ENCODE measurements around the gene AOAH. TPM values are rescaled to one million over a fixed set of nuclear protein-coding genes. Genes with fewer than 3 reads are reported as not detected.
A peak's percentile ranks its signal among the peaks of the same experiment; 100 is the strongest.

Gene AOAH
- total RNA-seq, 1 donor from 2014 or later: 14.0 TPM

GRCh38 chr7:36749282-36749960, 25.1 kb upstream of the AOAH start:
- Mint-ChIP-seq H3K4me1 (ENCODE audit: low read depth) (peaks cover 19% of the 10 kb centered on the region), H3K27ac (no peak overlapping the region), H3K36me3 (ENCODE audit: low read depth) (no peaks in the 10 kb centered on the region), H3K9me3 (no peaks in the 10 kb centered on the region), H3K27me3 (ENCODE audit: insufficient read depth) (peaks cover 14% of the 10 kb centered on the region), H3K4me3 (no peak overlapping the region)
- intact Hi-C loops (cut with micrococcal nuclease): no loop called here
- DNase-seq (ENCODE audit: low spot score): no peak

GRCh38 chr7:36748017-36748487, 23.8 kb upstream of the AOAH start:
- Mint-ChIP-seq H3K4me3 (no peak overlapping the region), H3K9me3 (peaks cover 8% of the 10 kb centered on the region), H3K36me3 (ENCODE audit: low read depth) (peaks cover 4% of the 10 kb centered on the region), H3K27me3 (ENCODE audit: insufficient read depth) (peaks cover 13% of the 10 kb centered on the region), H3K27ac (no peak overlapping the region), H3K4me1 (ENCODE audit: low read depth) (peaks cover 21% of the 10 kb centered on the region)
- intact Hi-C loops (cut with micrococcal nuclease): no loop called here
- no peak for DNase-seq (ENCODE audit: low spot score)

- Mint-ChIP-seq H3K27ac (no peak overlapping the region), H3K4me1 (ENCODE audit: low read depth) (peaks cover 27% of the 10 kb centered on the region), H3K27me3 (ENCODE audit: insufficient read depth) (peaks cover 18% of the 10 kb centered on the region), H3K4me3 (no peak overlapping the region), H3K9me3 (peaks cover 8% of the 10 kb centered on the region), H3K36me3 (ENCODE audit: low read depth) (peaks cover 4% of the 10 kb centered on the region)
- intact Hi-C loops (cut with micrococcal nuclease): no loop called here
- no peak for DNase-seq (ENCODE audit: low spot score)
Measured at GRCh38 chr7:36747280-36748016, 23.2 kb upstream of the AOAH start.

GRCh38 chr7:36746347-36746746, 22.1 kb upstream of the AOAH start:
- peaks cover 4% of the 10 kb centered on the region for H3K36me3 Mint-ChIP-seq (ENCODE audit: low read depth)
- H3K4me3 Mint-ChIP-seq: no peak overlapping the region
- intact Hi-C loops (cut with micrococcal nuclease): no loop called here
- H3K27me3 Mint-ChIP-seq (ENCODE audit: insufficient read depth): peaks cover 18% of the 10 kb centered on the region
- H3K9me3 Mint-ChIP-seq: peaks cover 8% of the 10 kb centered on the region
- peaks cover 27% of the 10 kb centered on the region for H3K4me1 Mint-ChIP-seq (ENCODE audit: low read depth)
- no peak for DNase-seq (ENCODE audit: low spot score)
- no peak overlapping the region for H3K27ac Mint-ChIP-seq

GRCh38 chr7:36742911-36743775, 18.8 kb upstream of the AOAH start:
- Mint-ChIP-seq H3K27ac (no peak overlapping the region), H3K27me3 (ENCODE audit: insufficient read depth) (peaks cover 13% of the 10 kb centered on the region), H3K4me3 (no peak overlapping the region), H3K9me3 (peaks cover 8% of the 10 kb centered on the region), H3K4me1 (ENCODE audit: low read depth) (peaks cover 29% of the 10 kb centered on the region), H3K36me3 (ENCODE audit: low read depth) (peaks cover 4% of the 10 kb centered on the region)
- intact Hi-C loops (cut with micrococcal nuclease): no loop called here
- DNase-seq (ENCODE audit: low spot score): no peak

GRCh38 chr7:36741866-36742265, 17.6 kb upstream of the AOAH start:
- DNase-seq (ENCODE audit: low spot score): no peak
- H3K4me1 Mint-ChIP-seq (ENCODE audit: low read depth): peaks cover 21% of the 10 kb centered on the region
- no peak overlapping the region for H3K4me3 Mint-ChIP-seq
- no peak overlapping the region for H3K27ac Mint-ChIP-seq
- H3K9me3 Mint-ChIP-seq: peaks cover 8% of the 10 kb centered on the region
- H3K36me3 Mint-ChIP-seq (ENCODE audit: low read depth): peaks cover 5% of the 10 kb centered on the region
- intact Hi-C loops (cut with micrococcal nuclease): no loop called here
- peaks cover 11% of the 10 kb centered on the region for H3K27me3 Mint-ChIP-seq (ENCODE audit: insufficient read depth)

GRCh38 chr7:36739351-36739750, 15.1 kb upstream of the AOAH start:
- intact Hi-C loops (cut with micrococcal nuclease): no loop called here
- Mint-ChIP-seq H3K4me1 (ENCODE audit: low read depth) (peaks cover 42% of the 10 kb centered on the region), H3K27me3 (ENCODE audit: insufficient read depth) (peaks cover 7% of the 10 kb centered on the region), H3K27ac (no peak overlapping the region), H3K36me3 (ENCODE audit: low read depth) (peaks cover 6% of the 10 kb centered on the region), H3K4me3 (no peak overlapping the region), H3K9me3 (peaks cover 8% of the 10 kb centered on the region)
- no peak for DNase-seq (ENCODE audit: low spot score)

- DNase-seq (ENCODE audit: low spot score): no peak
- Mint-ChIP-seq H3K27me3 (ENCODE audit: insufficient read depth) (no peaks in the 10 kb centered on the region), H3K27ac (peak overlapping the region; percentile 80), H3K36me3 (ENCODE audit: low read depth) (peaks cover 13% of the 10 kb centered on the region), H3K9me3 (peaks cover 16% of the 10 kb centered on the region), H3K4me3 (peak overlapping the region; percentile 67), H3K4me1 (ENCODE audit: low read depth) (peaks cover 41% of the 10 kb centered on the region)
- intact Hi-C loops (cut with micrococcal nuclease): loop anchor here (1.0 to 2.0 kb wide), 2 partner anchors 10 to 42 kb away; no protein-coding TSS in a partner anchor
Measured at GRCh38 chr7:36736899-36737211, 12.6 kb upstream of the AOAH start.

- H3K27ac Mint-ChIP-seq: peak overlapping the region; percentile 80
- peaks cover 41% of the 10 kb centered on the region for H3K4me1 Mint-ChIP-seq (ENCODE audit: low read depth)
- peaks cover 21% of the 10 kb centered on the region for H3K9me3 Mint-ChIP-seq
- no peak for DNase-seq (ENCODE audit: low spot score)
- H3K4me3 Mint-ChIP-seq: no peak overlapping the region
- intact Hi-C loops (cut with micrococcal nuclease): loop anchor here (1.0 to 2.0 kb wide), 2 partner anchors 9 to 43 kb away; no protein-coding TSS in a partner anchor
- no peaks in the 10 kb centered on the region for H3K27me3 Mint-ChIP-seq (ENCODE audit: insufficient read depth)
- H3K36me3 Mint-ChIP-seq (ENCODE audit: low read depth): peaks cover 13% of the 10 kb centered on the region
Measured at GRCh38 chr7:36736090-36736898, 12.0 kb upstream of the AOAH start.

GRCh38 chr7:36735172-36735571, 10.9 kb upstream of the AOAH start:
- peaks cover 41% of the 10 kb centered on the region for H3K4me1 Mint-ChIP-seq (ENCODE audit: low read depth)
- H3K36me3 Mint-ChIP-seq (ENCODE audit: low read depth): peaks cover 13% of the 10 kb centered on the region
- no peaks in the 10 kb centered on the region for H3K27me3 Mint-ChIP-seq (ENCODE audit: insufficient read depth)
- H3K27ac Mint-ChIP-seq: no peak overlapping the region
- intact Hi-C loops (cut with micrococcal nuclease): no loop called here
- no peak overlapping the region for H3K4me3 Mint-ChIP-seq
- no peak for DNase-seq (ENCODE audit: low spot score)
- peaks cover 32% of the 10 kb centered on the region for H3K9me3 Mint-ChIP-seq

- Mint-ChIP-seq H3K36me3 (ENCODE audit: low read depth) (peaks cover 15% of the 10 kb centered on the region), H3K9me3 (peaks cover 36% of the 10 kb centered on the region), H3K4me3 (no peak overlapping the region), H3K27ac (no peak overlapping the region), H3K27me3 (ENCODE audit: insufficient read depth) (no peaks in the 10 kb centered on the region), H3K4me1 (ENCODE audit: low read depth) (peaks cover 41% of the 10 kb centered on the region)
- intact Hi-C loops (cut with micrococcal nuclease): no loop called here
- no peak for DNase-seq (ENCODE audit: low spot score)
Measured at GRCh38 chr7:36734731-36735130, 10.4 kb upstream of the AOAH start.

- intact Hi-C loops (cut with micrococcal nuclease): no loop called here
- no peak overlapping the region for H3K4me3 Mint-ChIP-seq
- peaks cover 35% of the 10 kb centered on the region for H3K4me1 Mint-ChIP-seq (ENCODE audit: low read depth)
Measured at GRCh38 chr7:36733411-36733810, 9.1 kb upstream of the AOAH start.

More at GRCh38 chr7:36733411-36733810, 9.1 kb upstream of the AOAH start:
- Mint-ChIP-seq H3K27me3 (ENCODE audit: insufficient read depth) (peaks cover 2% of the 10 kb centered on the region), H3K36me3 (ENCODE audit: low read depth) (peaks cover 16% of the 10 kb centered on the region), H3K9me3 (peaks cover 39% of the 10 kb centered on the region), H3K27ac (no peak overlapping the region)
- no peak for DNase-seq (ENCODE audit: low spot score)
